ENCODE results near the gene A1BG.
"Not testable (repeated sequence)": the region's sequence is repeated elsewhere in the genome, so short reads cannot be mapped to it uniquely, and the experiment has no call there.

The A1BG gene

GRCh38 chr19:58386576-58387337 lies 33.5 kb upstream of the A1BG start, which contains the start of gene RPS5:
RPS5 (plus strand) TSS chr19:58387269; CDS start chr19:58388138, 869 bp downstream.
- peak; percentile 87 to 91 (median 90) for DNase-seq (ENCODE audit: low read depth in 4 of 4, low spot score in 1 of 4)

- DNase-seq (ENCODE audit: low read depth in 4 of 4, low spot score in 1 of 4) = no peak
Observed at GRCh38 chr19:58385891-58386575, 32.7 kb upstream of the A1BG start.

GRCh38 chr19:58385313-58385890 lies 32.1 kb upstream of the A1BG start:
- DNase-seq (ENCODE audit: low read depth in 4 of 4, low spot score in 1 of 4) = no peak

- no peak for DNase-seq (ENCODE audit: low read depth in 4 of 4, low spot score in 1 of 4)
Observed at GRCh38 chr19:58382997-58383603, 29.8 kb upstream of the A1BG start.

- no peak for DNase-seq (ENCODE audit: low read depth in 4 of 4, low spot score in 1 of 4)
Observed at GRCh38 chr19:58381460-58382212, 28.3 kb upstream of the A1BG start.

GRCh38 chr19:58380662-58381459 lies 27.6 kb upstream of the A1BG start, which contains the start of gene ZNF837:
ZNF837 (minus strand) TSS chr19:58381030; CDS start chr19:58369332, 11,698 bp downstream.
- DNase-seq (ENCODE audit: low read depth in 4 of 4, low spot score in 1 of 4) = peak; percentile 86 to 96 (median 90)

- no peak for DNase-seq (ENCODE audit: low read depth in 4 of 4, low spot score in 1 of 4)
Observed at GRCh38 chr19:58380037-58380661, 26.9 kb upstream of the A1BG start.

- no peak for DNase-seq (ENCODE audit: low read depth in 4 of 4, low spot score in 1 of 4)
Observed at GRCh38 chr19:58379246-58379645, 26.0 kb upstream of the A1BG start.

- not testable (repeated sequence) for DNase-seq (ENCODE audit: low read depth in 4 of 4, low spot score in 1 of 4)
Observed at GRCh38 chr19:58376724-58377123, 23.4 kb upstream of the A1BG start.

GRCh38 chr19:58374200-58374599 lies 20.9 kb upstream of the A1BG start:
- no peak for DNase-seq (ENCODE audit: low read depth in 4 of 4, low spot score in 1 of 4)

GRCh38 chr19:58372311-58373133 lies 19.2 kb upstream of the A1BG start:
- no peak for DNase-seq (ENCODE audit: low read depth in 4 of 4, low spot score in 1 of 4)

GRCh38 chr19:58368561-58369360 lies 15.5 kb upstream of the A1BG start:
- no peak for DNase-seq (ENCODE audit: low read depth in 4 of 4, low spot score in 1 of 4)

- DNase-seq (ENCODE audit: low read depth in 4 of 4, low spot score in 1 of 4) = no peak
Observed at GRCh38 chr19:58367698-58368454, 14.6 kb upstream of the A1BG start.

GRCh38 chr19:58366585-58367430 lies 13.5 kb upstream of the A1BG start:
- DNase-seq (ENCODE audit: low read depth in 4 of 4, low spot score in 1 of 4) = no peak

- DNase-seq (ENCODE audit: low read depth in 4 of 4, low spot score in 1 of 4) = no peak
Observed at GRCh38 chr19:58364146-58364545, 10.9 kb upstream of the A1BG start.

GRCh38 chr19:58362272-58362994 lies 9.1 kb upstream of the A1BG start, which contains the start of gene ZNF497:
ZNF497 (minus strand) TSS chr19:58362751; CDS start chr19:58357635, 5,116 bp downstream.
- peak; percentile 88 to 96 (median 95) for DNase-seq (ENCODE audit: low read depth in 4 of 4, low spot score in 1 of 4)
